ENCODE results near the gene NRAP. TPM values are rescaled to one million over a fixed set of nuclear protein-coding genes. Genes with fewer than 3 reads are reported as not detected.

NRAP gene
- total and polyA plus RNA-seq, 2 of the 8 experiments (the other 6 are each of a cell fraction or from before 2014, with no cell fraction given): not detected

DNA sequence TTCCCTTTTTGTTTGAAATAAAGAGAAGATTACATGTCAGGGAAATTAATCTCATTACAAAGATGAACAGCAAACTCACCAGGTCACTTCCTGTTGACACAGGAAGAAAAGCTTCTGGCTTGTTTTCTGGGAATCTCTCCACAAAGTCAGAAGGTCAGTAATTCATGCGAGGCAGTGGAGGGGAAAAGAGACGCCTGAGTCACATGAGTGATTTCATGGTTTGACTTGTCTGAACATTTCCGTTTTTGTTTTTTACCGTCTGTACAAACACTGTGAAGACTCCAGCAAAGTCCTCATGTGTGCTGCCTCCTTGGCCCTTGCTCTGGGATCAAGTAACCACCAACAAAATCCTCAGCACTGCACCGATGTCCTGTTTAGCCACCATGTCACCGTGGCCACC is 113.5 kb downstream of the NRAP start (continued):
- TF ChIP-seq RFX5 (IDR thresholded peaks at IDR 0.05; ENCODE audit: borderline replicate concordance, low read depth, low read length) (no peak), BACH1 (IDR thresholded peaks at IDR 0.05; ENCODE audit: low read length) (no peak), BCL11A (IDR thresholded peaks at IDR 0.05; ENCODE audit: low read depth in 2 of 2, low read length in 2 of 2) (no peak), CHD1 (IDR thresholded peaks at IDR 0.05; ENCODE audit: low read depth, low read length) (no peak)
